Fibroblast of skin of right biceps (primary cell): ENCODE measurements around the gene GPHA2.
"Not testable (repeated sequence)": the region's sequence is repeated elsewhere in the genome, so short reads cannot be mapped to it uniquely, and the experiment has no call there.

Source experiments
- DNase-seq: peaks from one replicate; pipeline ENCODE4 v3.0.0-alpha.2; 2013

Gene GPHA2

GRCh38 chr11:64935359-64936081 is at the start of gene GPHA2:
TSS of gene GPHA2 (minus strand) at chr11:64935893. CDS start at chr11:64935460, 433 bp downstream.
- peak; percentile 44 for DNase-seq

GRCh38 chr11:64983339-64983738 is 47.6 kb upstream of the GPHA2 start:
- DNase-seq: not testable (repeated sequence)

- DNase-seq: no peak
Observed at GRCh38 chr11:64976651-64977050, 41.0 kb upstream of the GPHA2 start.

- DNase-seq: no peak
Observed at GRCh38 chr11:64974124-64974523, 38.4 kb upstream of the GPHA2 start.

GRCh38 chr11:64971421-64972233 is 35.9 kb upstream of the GPHA2 start, which contains the start of gene MAJIN:
TSS of gene MAJIN (minus strand) at chr11:64972108. CDS start at chr11:64959405, 12,703 bp downstream.
- peak; percentile 79 for DNase-seq

- DNase-seq: no peak
Observed at GRCh38 chr11:64970731-64971151, 35.0 kb upstream of the GPHA2 start.

GRCh38 chr11:64969209-64969608 is 33.5 kb upstream of the GPHA2 start:
- DNase-seq: peak; percentile 83

GRCh38 chr11:64967375-64967774 is 31.7 kb upstream of the GPHA2 start:
- no peak for DNase-seq

- no peak for DNase-seq
Observed at GRCh38 chr11:64963072-64963631, 27.5 kb upstream of the GPHA2 start.

- DNase-seq: no peak
Observed at GRCh38 chr11:64960719-64961118, 25.0 kb upstream of the GPHA2 start.

- no peak for DNase-seq
Observed at GRCh38 chr11:64959498-64959897, 23.8 kb upstream of the GPHA2 start.

- no peak for DNase-seq
Observed at GRCh38 chr11:64954201-64954600, 18.5 kb upstream of the GPHA2 start.

- no peak for DNase-seq
Observed at GRCh38 chr11:64951529-64951928, 15.8 kb upstream of the GPHA2 start.

- DNase-seq: no peak
Observed at GRCh38 chr11:64947208-64947814, 11.6 kb upstream of the GPHA2 start.

GRCh38 chr11:64936539-64936938 is 846 bp upstream of the GPHA2 start:
- no peak for DNase-seq

GRCh38 chr11:64934682-64935358 is 873 bp downstream of the GPHA2 start:
- no peak for DNase-seq

- DNase-seq: no peak
Observed at GRCh38 chr11:64933935-64934681, 1.6 kb downstream of the GPHA2 start.

- DNase-seq: no peak
Observed at GRCh38 chr11:64933213-64933934, 2.3 kb downstream of the GPHA2 start.

GRCh38 chr11:64932324-64932723 is 3.4 kb downstream of the GPHA2 start:
- no peak for DNase-seq

- no peak for DNase-seq
Observed at GRCh38 chr11:64931290-64931689, 4.4 kb downstream of the GPHA2 start.

- DNase-seq: no peak
Observed at GRCh38 chr11:64930340-64930739, 5.4 kb downstream of the GPHA2 start.
